22Rv1 (cell line): ENCODE results near the gene PAM16.

Source experiments
- CTCF ChIP-seq: fragments of 450-650 bp; IDR thresholded peaks from 2 replicates; pipeline ENCODE4 v1.5.1; 2017; ENCODE audit warnings: mild to moderate bottlenecking
- ZFX ChIP-seq: fragments of 450-650 bp; IDR thresholded peaks from 2 replicates; pipeline ENCODE4 v1.6.1; 2017; ENCODE audit warnings: antibody characterized with exemption, borderline replicate concordance

- TF ChIP-seq CTCF (peak; percentile 96), ZFX (no peak)
Observed at GRCh38 chr16:4330277-4330874, 20.7 kb downstream of the PAM16 start.
